NCI-H2029 (cell line): ENCODE results near the gene ERCC2.

Source experiments
- DNase-seq: peaks from one replicate; lab custom pipeline; 2025; lab: John Stamatoyannopoulos, UW

The ERCC2 gene

DNA sequence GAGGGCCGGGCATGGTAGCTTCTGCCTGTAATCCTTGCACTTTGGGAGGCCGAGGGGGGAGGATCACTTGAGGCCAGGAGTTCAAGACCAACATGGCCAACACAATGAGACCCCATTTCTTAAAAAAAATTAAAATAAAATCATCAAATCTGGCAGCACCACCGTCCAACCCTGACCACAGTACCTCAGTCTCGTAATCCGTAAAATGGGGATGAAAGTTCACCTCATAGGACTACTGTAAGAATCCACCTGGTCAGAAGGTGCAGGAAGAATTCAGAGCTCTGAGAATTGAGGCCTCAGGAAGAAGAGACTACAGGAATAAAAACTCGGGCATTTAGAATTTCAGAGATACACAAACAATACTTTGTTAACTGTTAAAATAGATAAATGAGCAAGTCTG lies 31.4 kb upstream of the ERCC2 start:
- no peak for DNase-seq

DNA sequence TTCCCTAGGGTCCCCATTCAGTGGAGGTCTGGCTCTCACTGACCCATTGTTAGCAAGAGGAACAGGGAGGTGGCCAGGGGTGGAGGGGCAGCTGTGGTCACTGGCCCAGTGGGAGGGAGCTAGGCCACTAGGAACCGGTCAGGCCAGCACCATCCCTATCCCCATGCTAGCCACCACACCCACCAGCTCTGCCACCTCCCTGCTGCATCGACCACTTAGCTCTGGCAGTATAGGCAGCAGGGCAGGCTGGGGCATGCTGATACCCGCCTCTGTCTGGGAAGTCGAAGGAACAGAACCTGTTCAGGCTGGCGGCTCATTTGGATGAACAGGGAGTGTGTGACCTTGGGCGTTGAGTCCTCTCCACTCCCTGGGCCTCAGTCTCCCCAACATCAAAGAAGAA lies 29.8 kb upstream of the ERCC2 start:
- no peak for DNase-seq

DNA sequence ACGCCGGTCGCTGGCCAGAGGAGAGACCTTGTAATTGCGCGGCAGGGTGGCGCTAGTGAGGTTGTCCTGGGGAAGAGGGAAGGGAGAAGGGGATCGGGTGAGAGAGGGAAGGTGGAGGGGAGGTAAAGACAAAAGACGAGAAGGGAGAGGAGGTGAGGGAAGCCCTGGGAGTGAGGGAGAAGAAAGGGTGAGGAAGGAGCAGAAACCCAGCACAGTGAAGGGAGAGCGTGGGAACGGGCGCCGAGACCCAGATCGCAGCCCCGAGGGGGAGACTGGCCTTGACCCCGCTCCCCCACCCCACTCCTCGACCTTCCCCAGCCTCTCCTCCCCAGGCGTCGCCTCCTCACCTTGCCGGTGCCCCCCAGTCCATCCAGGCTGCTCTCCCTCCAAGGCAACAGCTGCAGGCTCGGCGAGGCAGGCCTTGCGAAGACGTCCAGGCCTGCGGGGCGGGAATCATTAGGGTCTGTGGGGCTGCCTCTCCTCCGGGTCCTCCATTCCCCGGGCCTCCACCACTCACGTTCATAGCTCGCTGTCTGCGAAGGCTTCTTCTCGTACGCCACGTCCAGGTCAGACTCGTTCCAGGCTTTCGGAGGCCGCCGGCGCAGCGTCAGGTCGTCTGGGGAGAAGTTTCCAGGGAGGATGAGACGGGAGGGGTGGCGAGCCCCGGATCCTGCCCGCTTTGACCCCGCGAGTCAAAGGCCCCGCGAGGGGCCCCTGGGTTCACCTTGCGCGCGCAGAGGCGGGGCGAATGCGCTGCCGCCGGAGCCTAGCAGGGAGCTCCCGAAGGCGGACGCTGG lies 25.6 kb upstream of the ERCC2 start:
- no peak for DNase-seq

DNA sequence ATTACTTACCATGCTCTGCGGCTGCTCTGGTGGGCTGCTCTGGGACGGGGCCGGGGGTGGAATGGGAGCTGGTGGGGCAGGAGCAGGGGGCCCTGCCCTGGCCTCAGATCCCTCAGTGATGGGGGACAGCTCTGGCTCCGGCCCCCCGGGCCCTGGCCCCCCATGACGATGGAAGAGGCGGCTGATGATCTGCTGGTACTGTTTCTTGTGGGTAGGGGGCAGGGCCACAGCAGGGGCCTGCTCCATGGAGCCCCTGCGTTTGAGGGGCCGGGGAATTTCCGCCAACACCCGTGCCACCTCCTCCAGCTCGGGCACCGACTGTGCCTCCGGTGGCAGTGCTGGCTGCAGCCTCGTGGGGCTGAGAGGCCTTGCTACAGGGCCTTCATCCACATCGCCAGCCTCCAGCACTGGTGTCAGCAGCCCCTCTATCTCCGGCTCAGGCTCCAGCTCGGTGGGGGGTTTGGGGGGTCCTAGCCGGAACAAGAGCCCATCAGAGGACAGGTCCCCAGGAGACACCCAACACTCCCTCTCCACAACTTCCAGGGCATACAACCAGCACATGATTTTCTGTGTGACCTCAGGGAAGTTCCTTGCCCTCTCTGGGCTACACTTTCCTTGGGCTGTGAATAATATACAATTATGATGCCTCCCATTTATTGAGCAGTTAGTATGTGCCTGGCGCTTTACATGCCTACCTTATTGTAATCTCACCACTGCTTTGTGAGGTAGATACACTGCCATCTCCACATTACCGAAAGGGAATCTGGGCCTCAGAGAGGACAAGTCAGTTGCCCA lies 21.7 kb upstream of the ERCC2 start:
- no peak for DNase-seq

DNA sequence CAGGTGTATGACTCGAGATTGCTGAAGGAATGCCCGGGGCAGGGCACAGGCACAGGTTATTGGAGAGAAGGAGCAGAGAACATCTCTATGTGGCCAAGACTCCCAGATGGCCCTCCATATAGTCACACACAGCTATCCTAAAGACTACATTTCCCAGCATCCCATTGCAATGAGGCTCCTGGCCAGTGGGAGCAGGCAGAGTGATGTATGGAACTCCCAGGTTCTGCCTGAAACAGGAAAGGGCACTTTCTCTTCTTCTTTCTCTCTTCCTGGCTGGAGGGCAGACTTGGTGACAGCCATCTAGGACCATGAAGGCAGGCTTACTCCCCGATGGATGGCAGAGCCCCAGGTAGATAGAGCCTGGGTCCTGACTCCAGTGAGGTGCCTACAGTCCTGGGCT lies 21.0 kb upstream of the ERCC2 start:
- DNase-seq, result no peak

DNA sequence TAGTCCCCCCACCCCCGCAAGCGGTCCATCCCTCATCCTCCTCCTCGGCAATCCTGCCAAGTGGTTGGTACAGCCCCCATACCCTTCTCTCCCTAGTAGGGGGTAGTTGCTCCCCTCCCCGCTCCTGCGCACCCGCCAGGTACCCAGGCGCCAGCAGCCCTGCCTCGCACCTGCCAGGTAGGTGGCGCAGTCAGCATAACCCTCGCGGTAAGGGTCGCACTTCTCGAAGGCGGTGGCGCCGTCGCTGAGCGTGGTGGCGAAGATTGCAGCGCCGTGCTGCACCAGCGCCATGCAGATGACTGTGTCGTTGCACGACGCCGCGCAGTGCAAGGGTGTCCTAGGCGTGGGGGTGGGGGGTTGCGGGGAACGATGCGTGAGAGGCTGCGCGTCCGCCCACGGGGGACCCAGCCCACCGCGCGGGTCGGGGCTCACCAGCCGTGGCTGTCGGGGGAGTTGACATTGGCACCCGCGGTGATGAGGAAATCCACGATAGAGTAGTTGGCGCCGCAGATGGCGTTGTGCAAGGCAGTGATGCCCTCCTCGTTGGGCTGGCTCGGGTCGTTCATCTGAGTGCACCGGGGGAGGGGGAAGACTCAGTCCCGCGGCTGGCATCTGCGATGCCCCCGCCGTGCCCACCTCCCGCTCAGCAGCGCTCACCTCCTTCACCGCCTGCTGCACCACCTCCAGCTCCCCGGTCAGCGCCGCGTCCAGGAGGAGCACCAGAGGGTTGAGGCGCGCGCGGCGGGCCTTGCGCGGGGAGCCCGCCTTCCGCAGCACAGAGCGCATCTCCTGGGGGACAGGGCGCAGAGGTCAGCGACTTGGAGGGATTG lies 15.2 kb upstream of the ERCC2 start:
- DNase-seq, result no peak

DNA sequence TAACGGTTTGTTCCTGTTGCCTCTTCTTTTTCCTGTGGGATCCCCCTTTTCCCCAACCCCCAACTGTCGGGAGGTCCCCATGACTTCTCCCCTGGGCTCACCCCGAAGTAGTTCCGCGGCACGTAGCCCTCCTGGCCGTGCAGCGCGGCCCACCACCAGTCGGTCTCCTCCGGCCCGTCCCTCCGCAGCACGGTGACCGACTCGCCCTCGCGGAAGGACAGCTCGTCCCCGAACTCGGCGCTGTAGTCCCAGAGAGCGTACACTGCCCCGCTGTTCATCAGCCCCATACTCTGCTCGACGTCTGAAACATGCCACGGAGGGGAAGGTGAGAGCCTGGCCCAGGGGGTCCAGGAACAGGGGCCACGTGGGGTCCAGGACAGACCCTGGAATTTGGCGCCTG lies 12.1 kb upstream of the ERCC2 start:
- DNase-seq, result no peak

DNA sequence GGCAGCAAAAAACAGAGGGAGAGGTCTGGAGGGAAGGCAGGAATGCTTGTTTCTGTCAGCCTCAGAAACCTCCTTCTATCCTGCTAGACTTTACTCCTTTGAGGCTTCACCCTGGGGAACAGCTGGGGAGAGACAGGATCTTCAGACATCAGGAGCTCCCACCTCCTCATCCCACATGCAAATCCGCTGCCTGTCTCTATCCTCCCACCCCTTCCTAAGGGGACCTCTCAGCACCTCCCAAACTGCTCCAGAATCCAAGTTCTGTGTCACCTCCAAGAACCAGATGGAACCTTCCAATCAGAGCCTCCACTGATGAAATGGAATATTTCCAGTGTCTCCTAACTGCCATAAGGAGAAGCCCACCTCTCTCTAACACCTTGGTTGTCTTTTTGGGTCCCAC lies 9.7 kb upstream of the ERCC2 start:
- no peak for DNase-seq

DNA sequence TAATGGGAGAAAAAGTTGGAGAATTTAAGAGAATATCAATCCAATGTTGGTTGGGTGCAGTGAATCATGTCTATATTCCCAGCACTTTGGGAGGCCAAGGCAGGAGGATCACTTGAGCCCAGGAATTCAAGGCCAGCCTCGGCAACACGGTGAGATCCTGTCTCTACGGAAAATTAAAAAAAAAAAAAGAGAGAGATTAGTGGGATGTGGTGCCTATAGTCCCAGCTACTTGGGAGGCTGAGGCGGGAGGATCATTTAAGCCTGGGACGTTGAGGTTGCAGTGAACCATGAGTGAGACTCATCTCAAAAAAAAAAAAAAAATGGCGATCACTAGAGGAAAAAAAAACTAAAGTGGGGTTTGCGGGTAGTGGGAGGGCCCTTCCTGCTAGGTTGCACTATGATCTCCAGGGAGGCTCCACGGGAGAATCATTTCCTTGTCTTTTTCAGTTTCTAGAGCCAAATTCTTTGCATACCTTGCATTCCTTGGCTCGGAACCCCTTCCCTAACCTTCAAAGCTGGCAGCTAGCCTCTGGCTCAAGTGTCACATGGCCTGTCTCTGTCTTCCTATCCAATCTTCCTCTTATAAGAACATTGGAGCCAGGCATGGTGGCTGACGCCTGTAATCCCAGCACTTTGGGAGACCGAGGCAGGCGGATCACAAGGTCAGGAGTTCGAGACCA lies 5.8 kb upstream of the ERCC2 start:
- no peak for DNase-seq

DNA sequence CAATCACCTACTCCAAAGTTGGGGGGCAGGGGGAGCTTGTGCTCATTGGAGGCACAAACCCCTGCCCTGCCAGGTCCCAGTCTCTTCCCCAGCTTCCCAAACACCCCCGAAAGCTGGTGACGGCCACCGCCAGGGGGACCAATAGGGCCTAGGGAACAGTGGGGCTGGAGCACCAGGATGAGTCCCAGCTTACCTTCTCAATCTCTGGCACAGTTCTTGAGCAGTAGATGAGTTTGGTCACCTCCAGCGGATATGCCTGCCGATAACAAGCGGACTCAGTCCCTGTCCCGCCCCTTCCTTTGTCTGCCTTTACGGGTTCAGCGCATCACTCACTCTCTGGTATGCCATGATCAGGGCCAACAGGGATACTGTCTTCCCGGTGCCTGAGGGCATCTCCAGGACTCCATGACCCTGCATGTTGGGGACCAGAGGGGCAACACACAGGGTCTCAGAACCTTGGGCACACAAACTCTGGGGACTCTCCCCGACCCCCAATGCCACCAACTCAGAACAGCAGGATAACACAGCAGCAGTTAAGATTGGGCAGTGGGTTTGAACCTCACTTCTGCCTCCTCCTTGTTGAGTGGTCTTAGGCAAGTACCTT lies 1.5 kb downstream of the ERCC2 start:
- DNase-seq, result no peak

DNA sequence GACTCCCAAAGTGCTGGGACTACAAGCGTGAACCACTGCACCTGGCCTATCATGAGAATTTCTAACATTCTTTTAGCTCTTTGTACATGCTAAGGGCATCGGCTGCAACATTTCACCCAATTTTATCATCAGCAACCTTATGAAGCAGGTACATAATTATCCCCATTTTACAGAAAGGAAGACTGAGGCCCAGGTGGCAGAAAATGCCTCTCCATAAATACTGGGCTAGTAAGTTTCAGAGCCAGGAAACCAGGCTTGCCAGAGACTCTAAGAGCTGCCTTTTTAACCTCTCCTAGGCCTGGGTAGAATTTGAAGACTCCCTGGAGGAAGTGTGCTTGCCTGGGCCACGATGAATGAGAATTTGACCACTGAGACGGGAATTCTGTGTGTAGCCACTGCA lies 2.2 kb downstream of the ERCC2 start:
- no peak for DNase-seq

DNA sequence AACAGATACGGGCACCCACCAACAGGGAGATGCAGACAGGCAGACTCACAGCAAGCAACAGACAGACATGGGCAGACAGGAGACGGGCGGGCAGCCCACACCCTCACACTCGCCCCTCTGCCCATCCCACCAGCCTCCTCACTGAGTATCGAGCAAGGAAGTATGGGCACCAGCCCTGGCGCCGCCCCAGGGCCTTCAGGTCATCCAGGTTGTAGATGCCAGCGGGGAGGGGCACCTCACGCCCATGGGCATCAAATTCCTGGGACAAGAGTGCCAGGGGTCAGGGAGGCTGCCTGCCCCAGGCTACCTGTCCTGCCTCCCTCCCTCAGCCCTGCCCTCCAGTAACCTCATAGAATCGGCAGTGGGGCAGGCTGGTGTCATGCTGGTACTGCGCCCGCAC lies 5.7 kb downstream of the ERCC2 start:
- DNase-seq, result no peak

DNA sequence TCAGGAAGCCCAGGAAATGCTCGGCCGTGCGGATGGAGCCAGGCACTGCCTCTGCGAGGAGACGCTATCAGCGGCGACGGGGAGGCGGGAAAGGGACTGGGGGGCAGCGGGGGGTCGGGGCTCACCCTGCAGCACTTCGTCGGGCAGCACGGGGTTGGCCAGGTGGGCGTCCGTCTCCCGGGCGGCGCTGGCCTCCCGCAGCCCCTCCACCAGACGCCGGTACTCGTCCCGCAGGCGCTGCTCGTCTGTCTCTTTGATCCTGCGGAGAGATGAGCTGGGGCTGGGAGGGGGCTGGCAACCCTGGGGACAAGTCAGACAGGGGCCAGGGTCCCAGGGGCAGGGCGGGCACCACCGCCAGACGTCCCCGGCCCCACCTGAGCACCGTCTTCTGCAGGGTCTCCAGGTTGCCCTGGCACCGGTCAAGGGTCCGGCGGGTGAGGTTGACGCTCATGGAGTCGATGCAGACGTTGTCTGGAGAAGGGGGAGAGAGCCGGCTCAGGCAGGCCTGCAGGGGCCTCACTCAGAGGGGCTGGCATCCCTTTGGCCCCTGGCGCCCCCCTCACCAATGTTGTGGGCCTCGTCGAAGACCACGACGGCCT lies 6.4 kb downstream of the ERCC2 start:
- DNase-seq, result no peak

DNA sequence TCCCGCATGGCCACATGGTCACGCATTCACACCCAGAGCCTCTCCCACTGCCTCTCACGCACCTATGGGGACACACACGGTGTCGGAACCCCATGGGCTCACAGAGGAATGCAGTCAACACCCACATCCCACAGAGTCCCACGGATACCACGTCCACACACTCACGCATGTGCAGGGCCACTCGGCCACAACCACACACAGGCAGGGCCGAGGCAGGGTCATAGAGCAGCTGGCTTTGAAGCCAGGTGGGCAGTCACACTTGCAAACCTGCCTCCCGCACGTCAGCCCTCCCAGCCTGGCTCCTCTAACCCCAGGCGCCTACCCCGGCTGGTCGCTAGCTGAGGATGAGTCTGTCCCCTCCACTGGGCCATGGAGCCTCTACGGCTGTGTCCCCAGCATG lies 8.1 kb downstream of the ERCC2 start:
- DNase-seq, result no peak

DNA sequence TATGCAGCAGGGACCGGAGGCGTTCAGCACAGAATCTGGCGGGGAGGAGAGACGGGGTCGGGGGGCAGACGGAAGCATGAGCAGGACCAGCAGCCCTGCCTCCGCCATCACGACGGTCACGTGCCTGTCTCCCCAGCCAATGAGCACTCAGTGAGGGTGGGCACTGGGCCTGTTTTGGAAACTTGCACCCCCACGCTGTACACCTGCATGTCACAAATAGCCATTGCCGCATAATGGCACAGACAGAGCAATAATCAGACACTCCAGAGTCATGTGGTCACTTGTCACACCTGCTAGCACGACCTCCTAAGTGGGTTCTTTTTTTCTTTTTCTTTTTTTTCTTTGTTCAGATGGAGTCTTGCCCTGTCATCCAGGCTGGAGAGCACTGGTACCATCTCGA lies 8.8 kb downstream of the ERCC2 start:
- no peak for DNase-seq

DNA sequence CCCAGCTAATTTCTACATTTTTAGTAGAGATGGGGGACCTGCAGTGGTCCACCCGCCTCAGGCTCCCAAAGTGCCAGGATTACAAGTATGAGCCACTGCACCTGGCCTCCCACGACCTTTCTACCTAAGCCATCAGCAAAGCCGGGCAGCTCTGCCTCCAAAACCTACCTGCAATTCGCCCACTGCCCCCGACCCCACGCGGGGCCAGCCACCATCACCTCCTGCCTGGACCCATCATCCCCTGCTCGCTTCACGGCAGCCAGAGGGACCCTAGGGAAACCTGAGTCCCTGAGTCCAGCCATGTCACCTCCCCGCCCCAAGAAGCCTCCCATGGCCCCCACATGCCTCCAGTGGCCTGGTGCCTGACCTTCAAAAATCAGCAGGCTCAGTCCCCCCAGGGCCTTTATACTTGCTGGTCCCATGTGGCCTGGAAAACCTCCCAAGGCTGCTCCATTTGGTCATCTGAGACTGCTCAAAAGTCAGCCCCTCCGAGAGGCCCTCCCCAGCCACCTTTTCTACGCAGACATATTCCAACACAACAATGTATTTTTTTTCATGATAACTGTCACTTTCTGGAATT lies 12.1 kb downstream of the ERCC2 start:
- no peak for DNase-seq

DNA sequence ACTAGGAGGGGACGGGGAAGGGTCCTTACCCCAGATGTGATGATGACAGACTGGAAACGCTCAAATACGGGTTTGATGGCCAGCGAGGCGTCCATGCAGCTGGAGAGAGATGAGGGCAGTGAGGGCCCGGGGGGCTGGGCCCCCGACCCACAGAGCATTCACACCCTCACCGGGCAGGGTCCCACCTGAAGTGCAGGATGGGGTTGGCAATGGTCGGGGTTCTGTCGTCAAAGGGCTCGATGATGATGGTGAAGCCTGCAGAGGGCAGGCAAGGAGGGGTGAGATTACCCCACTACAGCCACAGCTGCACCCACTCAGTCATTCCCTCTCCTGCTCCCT lies 13.0 kb downstream of the ERCC2 start:
- DNase-seq, result no peak

DNA sequence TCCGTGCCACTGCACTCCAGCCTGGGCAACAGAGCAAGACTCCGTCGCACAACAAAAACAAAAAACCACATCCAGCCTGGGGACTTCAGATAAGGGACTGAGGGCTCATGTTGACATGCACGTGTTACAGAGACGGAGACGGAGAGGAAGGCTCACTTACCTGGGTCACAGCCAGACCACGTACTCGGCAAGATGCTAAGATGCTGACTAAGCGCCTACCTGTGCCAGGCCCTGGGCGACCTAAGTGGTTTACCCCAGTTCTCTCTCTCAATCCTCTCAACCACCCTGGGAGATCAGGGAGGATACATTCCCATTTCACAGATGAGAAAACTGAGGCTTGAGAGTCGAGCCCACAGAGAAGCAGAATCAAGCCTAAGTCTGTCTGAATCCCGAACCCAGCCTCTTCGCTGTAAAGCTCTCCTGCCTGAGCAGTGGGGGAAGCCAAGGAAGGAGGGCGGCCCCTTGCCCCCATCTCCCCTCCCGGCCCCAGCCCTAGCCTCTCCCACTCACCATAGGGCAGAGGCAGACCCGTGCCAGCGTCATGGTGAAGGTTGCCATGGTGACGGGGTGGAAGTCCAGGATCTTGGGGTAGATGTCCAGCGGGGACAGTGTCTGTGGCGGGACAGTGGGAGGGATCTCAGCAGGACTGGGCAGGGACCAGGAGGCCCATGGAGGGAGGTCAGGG lies 13.5 kb downstream of the ERCC2 start:
- no peak for DNase-seq

DNA sequence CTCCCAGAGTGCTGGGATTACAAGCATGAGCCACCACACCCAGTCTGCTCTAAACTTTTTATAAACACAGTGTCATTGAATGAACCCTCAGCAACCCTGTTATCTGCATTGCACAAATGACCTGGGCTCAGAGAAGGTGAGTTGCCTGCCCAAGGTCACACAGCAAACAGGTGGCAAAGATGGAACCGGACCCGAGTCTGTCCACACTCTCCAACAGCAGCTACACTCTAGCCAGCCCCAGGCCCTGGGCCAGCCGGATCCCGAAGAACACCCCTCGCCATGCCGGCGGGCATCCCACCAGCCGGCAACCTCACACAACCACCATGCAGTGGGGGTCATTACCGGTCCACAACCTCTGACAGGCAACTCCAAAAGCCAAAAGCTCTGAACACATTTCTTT lies 14.5 kb downstream of the ERCC2 start:
- DNase-seq, result no peak

DNA sequence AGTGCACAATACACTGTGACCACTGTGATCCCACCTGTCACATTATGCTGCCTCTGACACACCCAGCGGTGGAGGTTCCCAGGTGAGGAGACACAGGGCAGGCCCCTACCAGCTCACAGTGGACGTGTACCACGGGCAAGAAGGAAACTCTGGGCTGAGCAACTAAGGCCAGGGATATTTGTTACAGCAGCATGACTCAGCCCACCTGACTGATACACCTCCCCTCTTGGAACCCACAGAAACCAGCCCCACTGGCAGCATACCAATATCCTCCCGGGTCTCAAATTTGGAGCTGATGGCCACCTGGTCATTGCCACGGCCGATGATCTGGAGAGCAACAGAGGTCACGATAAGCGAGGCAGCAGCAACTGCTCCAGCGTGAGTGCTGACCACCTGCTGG lies 15.0 kb downstream of the ERCC2 start:
- no peak for DNase-seq
